Activated T-cell treated with anti-CD3 and anti-CD28 coated beads, Interleukin-2, amount 50 U/mL, for 72 hours (primary cell): ENCODE results near the gene ATG7. TPM values are rescaled to one million over a fixed set of nuclear protein-coding genes. Genes with fewer than 3 reads are reported as not detected.
A peak's percentile ranks its signal among the peaks of the same experiment; 100 is the strongest.

Source experiments
- ATAC-seq, 2 donors: fragments of 150-1000 bp; cut with Tn5 transposase; replicated peaks in 1 of 2; 2 replicates each; pipeline ENCODE4 v1.10.0; 2021; ENCODE audit warnings: moderate library complexity in 2 of 2, mild to moderate bottlenecking in 1 of 2
- DNase-seq, 2 donors: peaks; one replicate each; pipeline ENCODE4 v3.0.0; 2021 to 2022; ENCODE audit warnings: mixed read lengths in 1 of 2
- H3K27ac Mint-ChIP-seq: one replicate; pipeline ENCODE4 v1.8.0; 2022; ENCODE audit warnings: mild to moderate bottlenecking, moderate library complexity, mixed read lengths
- H3K27me3 Mint-ChIP-seq: one replicate; pipeline ENCODE4 v1.8.0; 2022; ENCODE audit warnings: low read depth, mixed read lengths
- H3K36me3 Mint-ChIP-seq, 2 donors: one replicate each; pipeline ENCODE4 v1.8.0; 2022; ENCODE audit warnings: mixed read lengths in 2 of 2, mild to moderate bottlenecking in 1 of 2; ENCODE audit not compliant: insufficient read depth in 2 of 2
- H3K4me1 Mint-ChIP-seq: one replicate; pipeline ENCODE4 v1.8.0; 2022; ENCODE audit warnings: low read depth, mixed read lengths
- H3K4me3 Mint-ChIP-seq, 2 donors: one replicate each; pipeline ENCODE4 v1.8.0; 2022; ENCODE audit warnings: mild to moderate bottlenecking in 2 of 2, mixed read lengths in 2 of 2, moderate library complexity in 2 of 2
- H3K9me3 Mint-ChIP-seq, 2 donors: one replicate each; pipeline ENCODE4 v1.8.0; 2022; ENCODE audit warnings: mixed read lengths in 2 of 2
- total RNA-seq, 2 donors: library from RNA; stranded (reverse); gene quantifications; one replicate each; pipeline ENCODE4 v1.2.3, GENCODE V29; 2022

The ATG7 gene
- total RNA-seq, 2 donors from 2014 or later, result 29.7 to 38.2 TPM

DNA sequence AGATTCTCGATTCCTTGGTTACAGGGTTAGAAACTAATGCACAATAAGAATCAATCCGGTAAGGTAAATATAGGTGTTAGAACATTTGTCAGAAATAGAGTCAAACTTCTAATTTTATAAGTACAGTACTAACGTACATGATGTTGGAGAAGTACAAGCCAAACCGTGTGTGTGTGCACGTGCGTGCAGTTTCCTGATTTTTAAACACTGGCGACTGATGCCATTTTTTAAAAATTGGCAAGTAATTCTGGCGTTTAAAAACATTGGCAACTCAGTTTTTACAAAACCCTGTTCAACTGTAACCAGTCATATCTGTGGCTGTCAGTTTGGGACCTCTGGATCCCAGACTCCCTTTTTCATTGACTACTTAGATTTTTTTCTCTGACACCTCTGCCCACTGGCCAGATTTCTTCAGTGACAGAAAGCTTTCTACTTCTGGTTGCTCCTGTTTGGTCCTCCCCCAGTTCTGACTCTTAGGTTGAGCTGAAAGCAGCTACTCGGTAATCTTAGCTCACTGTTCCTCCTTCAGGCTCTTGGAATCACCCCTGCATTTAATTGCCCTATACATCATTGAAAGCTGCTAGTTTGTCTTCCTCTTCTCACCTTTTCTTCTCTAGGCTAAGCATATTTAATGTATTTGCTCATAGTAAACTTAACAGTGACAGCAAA lies 843 bp downstream of the ATG7 start:
- peaks cover 11 to 29% of the 10 kb centered on the region in 2 donors for H3K36me3 Mint-ChIP-seq
- ATAC-seq (no peak), DNase-seq (no peak)
- no peaks in the 10 kb centered on the region for H3K27me3 Mint-ChIP-seq
- peaks cover 52% of the 10 kb centered on the region for H3K4me1 Mint-ChIP-seq
- H3K27ac Mint-ChIP-seq, result peak overlapping the region; percentile 96
- H3K9me3 Mint-ChIP-seq, result peaks cover 0 to 3% of the 10 kb centered on the region in 2 donors
- peak overlapping the region; percentile 88 to 90 for H3K4me3 Mint-ChIP-seq

DNA sequence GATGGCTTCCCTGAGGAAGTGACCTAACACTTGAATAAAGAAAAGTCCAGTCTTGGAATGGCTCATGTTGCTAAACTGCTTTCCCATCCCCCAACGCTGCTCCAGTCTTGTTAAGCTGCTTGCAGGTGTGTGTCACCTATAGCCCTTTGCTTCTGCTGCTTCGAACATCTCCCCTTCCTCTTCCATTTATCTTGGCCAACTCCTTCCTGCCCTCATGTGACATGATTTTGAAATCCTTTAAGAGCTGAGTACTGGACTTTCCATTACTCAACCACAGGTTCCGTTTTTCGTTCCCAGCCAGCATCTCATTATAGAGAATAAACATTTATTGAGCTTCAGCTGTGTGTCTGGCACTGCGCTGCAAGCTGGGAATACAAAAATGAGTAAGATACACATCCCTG lies 1.7 kb downstream of the ATG7 start:
- ATAC-seq (no peak), DNase-seq (no peak)
- peaks cover 11 to 29% of the 10 kb centered on the region in 2 donors for H3K36me3 Mint-ChIP-seq
- peaks cover 60% of the 10 kb centered on the region for H3K4me1 Mint-ChIP-seq
- H3K27me3 Mint-ChIP-seq, result no peaks in the 10 kb centered on the region
- peak overlapping the region; percentile 21 for H3K27ac Mint-ChIP-seq
- peaks cover 0 to 3% of the 10 kb centered on the region in 2 donors for H3K9me3 Mint-ChIP-seq
- H3K4me3 Mint-ChIP-seq, result peak overlapping the region; percentile 88 to 90

DNA sequence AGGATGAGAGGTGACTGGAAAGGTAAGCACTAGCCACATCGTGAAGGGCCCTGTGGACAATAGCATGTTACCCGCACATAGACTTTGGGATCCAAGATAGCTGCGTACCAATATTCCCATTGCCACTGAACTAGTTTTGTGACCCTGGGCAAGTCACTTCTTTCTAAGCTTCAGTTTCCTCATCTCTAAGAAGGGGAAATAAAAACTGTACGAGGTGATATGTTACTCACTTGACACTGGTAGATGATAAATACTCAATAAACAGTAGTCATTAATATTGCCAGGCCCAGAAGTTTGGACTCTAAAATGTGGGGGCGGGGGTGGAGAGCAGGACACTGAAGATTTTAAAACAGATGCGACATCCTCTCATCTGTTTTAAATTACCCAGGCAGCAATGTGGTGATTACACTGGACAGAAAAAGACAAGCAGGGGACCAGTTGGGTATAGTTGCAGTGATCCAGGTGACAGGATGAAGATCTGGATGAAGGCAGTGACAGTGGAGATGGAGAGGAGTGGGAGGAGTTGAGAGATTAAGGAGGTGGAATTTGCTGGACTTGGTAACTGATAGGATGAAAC lies 2.5 kb downstream of the ATG7 start:
- Mint-ChIP-seq H3K27me3 (no peaks in the 10 kb centered on the region), H3K4me3 (peak overlapping the region; percentile 88 to 90), H3K27ac (peak overlapping the region; percentile 21), H3K36me3 (peaks cover 11 to 30% of the 10 kb centered on the region in 2 donors), H3K4me1 (peaks cover 66% of the 10 kb centered on the region), H3K9me3 (peaks cover 0 to 3% of the 10 kb centered on the region in 2 donors)
- ATAC-seq, result no peak
- DNase-seq, result no peak

DNA sequence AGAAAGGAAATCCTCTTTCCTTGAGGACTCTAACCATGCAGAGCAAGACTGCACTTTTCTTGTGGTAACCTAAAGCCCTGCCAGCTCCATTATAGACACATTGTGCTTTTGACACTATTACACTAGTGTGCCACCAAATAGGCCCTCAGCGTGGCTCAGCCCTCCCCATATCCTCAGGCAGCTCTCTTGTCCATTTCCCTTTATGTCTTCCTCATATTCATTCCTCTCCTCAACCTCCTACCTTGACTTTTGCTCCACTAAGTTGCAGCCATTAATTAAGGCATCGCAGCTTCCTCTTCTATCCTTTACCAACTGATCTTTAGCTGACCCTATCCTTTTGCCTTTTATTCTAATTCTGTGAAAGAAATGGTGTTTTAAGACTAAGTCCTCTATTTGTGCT lies 3.7 kb downstream of the ATG7 start:
- H3K27ac Mint-ChIP-seq, result peak overlapping the region; percentile 44
- ATAC-seq (no peak), DNase-seq (no peak)
- peaks cover 11 to 32% of the 10 kb centered on the region in 2 donors for H3K36me3 Mint-ChIP-seq
- H3K27me3 Mint-ChIP-seq, result no peaks in the 10 kb centered on the region
- peaks cover 74% of the 10 kb centered on the region for H3K4me1 Mint-ChIP-seq
- no peak overlapping the region for H3K4me3 Mint-ChIP-seq
- H3K9me3 Mint-ChIP-seq, result peaks cover 0 to 3% of the 10 kb centered on the region in 2 donors

DNA sequence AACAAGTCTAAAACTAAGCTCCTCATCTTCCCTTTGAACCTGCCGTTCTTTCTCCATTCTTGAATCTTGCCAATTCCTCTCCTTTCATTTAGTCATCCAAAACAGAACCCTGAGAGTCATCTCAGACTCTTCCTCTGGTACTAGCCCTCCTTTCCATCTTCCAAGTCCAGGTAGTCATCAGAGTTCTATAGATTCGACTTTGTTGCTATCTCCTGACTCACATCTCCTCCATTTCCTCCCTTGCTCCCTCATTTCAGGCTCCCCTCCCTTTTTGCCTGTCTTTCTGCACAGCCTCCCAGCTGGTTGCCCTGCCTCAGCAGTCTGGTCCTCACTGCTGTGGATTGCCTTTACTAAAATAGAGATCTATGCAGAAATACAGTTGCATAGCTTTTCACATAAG lies 4.7 kb downstream of the ATG7 start:
- peaks cover 77% of the 10 kb centered on the region for H3K4me1 Mint-ChIP-seq
- H3K27me3 Mint-ChIP-seq, result no peaks in the 10 kb centered on the region
- no peak overlapping the region for H3K4me3 Mint-ChIP-seq
- peaks cover 0 to 3% of the 10 kb centered on the region in 2 donors for H3K9me3 Mint-ChIP-seq
- peaks cover 11 to 32% of the 10 kb centered on the region in 2 donors for H3K36me3 Mint-ChIP-seq
- no peak for DNase-seq
- ATAC-seq, result no peak
- H3K27ac Mint-ChIP-seq, result no peak overlapping the region

DNA sequence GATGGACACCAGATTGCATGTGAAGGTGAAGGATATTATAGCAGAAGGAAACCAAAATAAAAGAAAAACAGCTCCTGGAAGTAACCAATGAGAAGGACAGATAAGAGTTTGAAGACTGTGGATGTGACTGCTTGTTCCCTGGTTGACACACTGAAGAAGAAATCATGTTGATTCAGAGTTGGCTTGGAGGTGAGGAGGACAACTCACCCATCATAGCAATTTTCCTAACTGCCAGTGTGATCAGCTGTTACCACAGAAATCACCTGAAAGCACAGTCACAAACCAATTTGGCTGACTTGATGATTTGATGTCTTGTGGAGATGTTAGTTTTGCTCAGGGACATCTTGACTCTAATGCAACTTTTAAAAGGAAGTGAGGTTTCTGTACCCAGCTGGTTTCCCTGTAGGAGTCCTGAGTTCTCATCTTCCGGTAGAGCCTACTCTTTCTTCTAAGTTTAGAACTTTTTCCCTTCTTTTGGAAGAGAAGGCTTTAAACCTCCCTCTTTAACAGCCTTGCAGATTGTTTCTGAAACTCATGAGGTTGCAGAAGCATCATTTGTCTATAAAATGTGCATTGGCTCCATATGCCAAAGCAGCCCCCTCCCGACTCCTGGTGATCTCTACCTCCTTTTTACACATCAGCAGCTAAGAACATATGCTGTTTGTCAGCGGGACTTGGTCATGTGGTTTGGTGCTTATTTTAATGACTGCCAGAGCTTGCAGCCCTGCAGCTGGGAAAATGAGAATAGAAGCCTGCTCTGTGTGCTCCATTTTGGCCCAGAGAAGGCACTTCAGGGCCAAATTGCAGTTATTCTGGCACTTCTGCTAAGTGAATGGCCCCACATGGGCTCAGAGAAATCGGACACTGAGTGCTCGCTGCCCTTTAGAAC lies 10.3 kb downstream of the ATG7 start:
- Mint-ChIP-seq H3K27me3 (no peaks in the 10 kb centered on the region), H3K4me3 (no peak overlapping the region), H3K9me3 (no peaks in the 10 kb centered on the region), H3K36me3 (peaks cover 0 to 14% of the 10 kb centered on the region in 2 donors), H3K27ac (no peak overlapping the region), H3K4me1 (peaks cover 44% of the 10 kb centered on the region)
- peak; percentile 40 to 42 for ATAC-seq
- DNase-seq, result no peak

DNA sequence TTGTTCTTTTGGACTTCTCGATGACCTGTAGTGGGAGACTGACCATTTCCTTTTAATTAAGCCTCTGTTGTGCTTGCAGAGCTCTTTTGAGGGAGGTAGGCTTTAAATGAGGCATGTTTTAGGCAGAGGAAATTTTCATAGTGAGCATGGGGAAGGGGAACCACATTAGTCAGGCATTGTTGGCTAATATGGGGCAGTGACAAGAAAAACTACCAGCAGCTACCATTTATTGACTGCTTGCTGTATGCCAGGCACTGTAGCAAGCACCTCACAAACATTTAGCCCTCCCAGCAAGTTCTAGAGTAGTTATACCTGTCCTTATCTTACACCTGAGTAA lies 10.9 kb downstream of the ATG7 start:
- Mint-ChIP-seq H3K4me3 (no peak overlapping the region), H3K36me3 (peaks cover 0 to 12% of the 10 kb centered on the region in 2 donors), H3K27me3 (no peaks in the 10 kb centered on the region), H3K9me3 (no peaks in the 10 kb centered on the region), H3K4me1 (peaks cover 42% of the 10 kb centered on the region), H3K27ac (no peak overlapping the region)
- DNase-seq, result no peak
- no peak for ATAC-seq

DNA sequence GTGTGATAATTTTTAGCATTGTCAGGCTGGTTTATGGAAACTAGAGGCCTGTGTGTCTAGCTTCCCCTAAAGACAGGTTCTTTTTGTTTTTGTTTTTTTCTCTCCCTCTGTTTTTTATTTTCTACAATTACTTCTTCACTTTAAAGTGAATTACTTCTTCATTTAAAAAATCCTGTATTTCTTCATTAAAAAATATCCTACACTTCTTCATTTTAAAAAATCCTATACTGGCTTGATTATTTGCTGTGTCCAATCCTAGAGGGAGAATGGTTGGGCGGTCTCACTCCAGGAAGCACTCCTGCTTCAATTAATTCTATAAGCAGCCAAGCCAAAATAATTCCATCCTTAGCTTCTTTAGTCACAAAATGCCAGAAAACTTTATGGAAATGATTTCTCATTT lies 11.8 kb downstream of the ATG7 start:
- Mint-ChIP-seq H3K36me3 (peaks cover 0 to 12% of the 10 kb centered on the region in 2 donors), H3K9me3 (no peaks in the 10 kb centered on the region), H3K4me3 (no peak overlapping the region), H3K4me1 (peaks cover 42% of the 10 kb centered on the region), H3K27ac (peak overlapping the region; percentile 29), H3K27me3 (no peaks in the 10 kb centered on the region)
- ATAC-seq, result no peak
- DNase-seq, result no peak

DNA sequence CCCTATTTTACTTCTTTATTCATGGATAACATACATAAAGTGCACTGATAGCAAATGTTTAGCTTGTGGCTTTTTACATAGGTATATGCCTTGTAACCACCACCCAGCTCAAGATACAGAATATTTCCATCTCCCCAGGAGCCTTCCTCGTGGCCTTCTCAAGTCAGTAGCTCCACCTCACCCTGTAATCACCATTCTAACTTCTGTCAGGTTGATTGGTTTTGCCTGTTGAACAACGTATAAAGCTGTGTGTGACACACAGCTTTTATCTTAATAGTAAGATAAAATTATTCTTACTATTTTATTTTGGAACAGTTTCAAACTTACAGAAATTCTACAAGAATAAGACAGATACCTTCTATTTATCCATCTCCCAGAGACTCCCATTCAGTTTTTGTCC lies 13.3 kb downstream of the ATG7 start:
- H3K4me3 Mint-ChIP-seq, result no peak overlapping the region
- H3K27ac Mint-ChIP-seq, result no peak overlapping the region
- H3K27me3 Mint-ChIP-seq, result no peaks in the 10 kb centered on the region
- no peak for DNase-seq
- ATAC-seq, result no peak
- H3K9me3 Mint-ChIP-seq, result no peaks in the 10 kb centered on the region
- peaks cover 0 to 9% of the 10 kb centered on the region in 2 donors for H3K36me3 Mint-ChIP-seq
- peaks cover 44% of the 10 kb centered on the region for H3K4me1 Mint-ChIP-seq

DNA sequence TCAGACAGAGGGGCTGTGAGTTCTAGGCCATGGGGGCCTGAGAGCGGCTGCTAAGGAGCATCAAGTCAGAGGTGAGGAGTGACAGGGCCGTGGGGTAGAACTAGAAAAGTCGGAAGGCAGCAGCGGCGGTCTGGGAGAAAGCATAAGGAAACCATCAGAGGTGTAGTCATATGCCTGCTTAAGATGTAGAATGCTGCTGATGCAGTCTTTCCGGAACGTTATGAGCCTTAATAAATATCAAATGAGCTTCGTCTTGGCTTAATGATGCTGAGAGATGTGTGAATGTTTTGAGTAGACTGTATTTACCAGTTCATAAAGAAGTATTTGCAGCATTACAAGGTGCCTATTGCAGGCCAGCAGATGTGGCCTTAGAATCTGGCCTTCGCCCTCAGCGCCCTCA lies 15.2 kb downstream of the ATG7 start:
- ATAC-seq, result no peak
- Mint-ChIP-seq H3K9me3 (no peaks in the 10 kb centered on the region), H3K27ac (no peak overlapping the region), H3K4me1 (peaks cover 52% of the 10 kb centered on the region), H3K27me3 (no peaks in the 10 kb centered on the region), H3K36me3 (peaks cover 0 to 13% of the 10 kb centered on the region in 2 donors), H3K4me3 (no peak overlapping the region)
- DNase-seq, result no peak

DNA sequence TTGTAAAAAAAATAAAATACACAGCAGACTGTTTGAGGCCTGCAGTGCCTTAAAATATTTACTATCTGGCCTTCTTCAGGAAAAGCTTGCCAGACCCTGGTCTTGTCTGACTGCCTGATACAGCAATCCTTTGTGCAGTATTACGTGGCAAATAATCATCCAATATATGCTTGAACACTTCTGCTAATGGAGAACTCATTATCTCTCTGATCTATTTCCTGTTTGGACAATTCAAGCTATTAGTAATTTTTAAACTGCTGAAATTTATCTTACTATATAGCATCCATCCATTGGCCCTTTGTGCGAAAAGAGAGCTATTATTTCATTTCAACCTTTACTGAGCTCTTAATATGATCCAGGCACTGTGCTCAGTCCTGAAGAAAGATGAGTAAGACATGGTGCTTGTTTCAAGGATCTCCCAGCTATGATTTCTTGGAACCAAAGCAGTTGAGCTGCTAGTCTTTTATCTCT lies 15.9 kb downstream of the ATG7 start:
- Mint-ChIP-seq H3K4me3 (no peak overlapping the region), H3K9me3 (no peaks in the 10 kb centered on the region), H3K27ac (peak overlapping the region; percentile 66), H3K36me3 (peaks cover 0 to 14% of the 10 kb centered on the region in 2 donors), H3K27me3 (no peaks in the 10 kb centered on the region), H3K4me1 (peaks cover 52% of the 10 kb centered on the region)
- ATAC-seq (no peak), DNase-seq (no peak)

DNA sequence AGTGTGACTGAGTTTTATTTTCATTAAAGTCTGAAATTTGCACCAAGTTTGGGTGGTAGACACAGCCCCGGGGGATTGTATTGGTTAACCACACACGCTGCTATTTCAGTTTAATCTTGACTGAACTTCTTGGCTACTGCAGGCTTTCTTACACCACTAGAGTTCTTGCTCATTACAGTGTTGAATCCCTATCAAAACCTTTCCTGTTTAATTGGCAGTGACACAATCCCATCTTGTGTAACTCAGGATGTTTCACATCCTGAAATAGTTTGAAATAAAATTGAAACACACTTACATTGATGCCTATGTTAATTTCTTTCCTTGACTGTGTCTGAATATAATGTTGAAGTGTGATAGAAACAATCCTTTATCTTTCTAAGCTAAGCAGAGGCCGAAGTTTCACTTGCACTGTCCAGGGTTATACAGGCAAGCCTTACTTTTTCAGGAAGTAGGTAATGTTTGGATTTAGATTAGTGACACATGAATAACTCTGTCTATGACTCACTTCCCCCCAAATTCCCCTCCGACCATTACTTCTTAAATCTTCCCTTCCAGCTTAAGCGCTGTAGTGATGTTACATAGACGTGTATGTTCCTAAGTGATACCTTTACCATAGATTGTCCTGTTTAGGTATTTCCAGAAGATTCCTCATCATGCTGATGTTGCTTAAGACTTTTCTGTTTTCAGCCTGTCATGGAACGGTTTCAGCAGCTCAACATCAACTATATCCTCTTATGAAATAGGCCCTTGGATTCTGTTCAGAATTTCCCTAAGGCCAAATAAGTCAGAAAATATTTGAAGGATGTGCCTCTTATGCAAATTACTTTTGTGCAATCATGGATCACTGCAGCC lies 16.8 kb downstream of the ATG7 start:
- Mint-ChIP-seq H3K27ac (peak overlapping the region; percentile 94), H3K9me3 (no peaks in the 10 kb centered on the region), H3K4me3 (peak overlapping the region; percentile 56 to 81), H3K4me1 (peaks cover 52% of the 10 kb centered on the region), H3K36me3 (peaks cover 0 to 12% of the 10 kb centered on the region in 2 donors), H3K27me3 (no peaks in the 10 kb centered on the region)
- DNase-seq, result peak in 1 of 2 donors; percentile 24
- peak; percentile 53 to 66 for ATAC-seq
